GM10248 (cell line): Measurements from ENCODE around the gene VPS39.
A peak's percentile ranks its signal among the peaks of the same experiment; 100 is the strongest.

Experiments
- CTCF ChIA-PET: fragments of 300-600 bp; sonication (Branson Sonifier 250); formaldehyde crosslinking; extraction: SDS; loops from one replicate; lab custom pipeline; 2021; ENCODE audit warnings: antibody characterized with exemption; lab: Yijun Ruan, JAX
- POLR2A ChIA-PET: fragments of 350-650 bp; sonication (Branson Sonifier 250); formaldehyde crosslinking; extraction: SDS; loops from one replicate; lab custom pipeline; 2020; ENCODE audit warnings: antibody characterized with exemption; lab: Yijun Ruan, JAX
- DNase-seq: peaks from one replicate; pipeline ENCODE4 v3.0.0; 2012; ENCODE audit errors: extremely low spot score
- CTCF ChIP-seq: IDR thresholded peaks from 2 replicates; pipeline ENCODE4 v1.5.1; 2012; ENCODE audit warnings: mild to moderate bottlenecking, low read depth; ENCODE audit errors: extremely low read depth, missing control alignments, control extremely low read depth

VPS39 gene, protein sequence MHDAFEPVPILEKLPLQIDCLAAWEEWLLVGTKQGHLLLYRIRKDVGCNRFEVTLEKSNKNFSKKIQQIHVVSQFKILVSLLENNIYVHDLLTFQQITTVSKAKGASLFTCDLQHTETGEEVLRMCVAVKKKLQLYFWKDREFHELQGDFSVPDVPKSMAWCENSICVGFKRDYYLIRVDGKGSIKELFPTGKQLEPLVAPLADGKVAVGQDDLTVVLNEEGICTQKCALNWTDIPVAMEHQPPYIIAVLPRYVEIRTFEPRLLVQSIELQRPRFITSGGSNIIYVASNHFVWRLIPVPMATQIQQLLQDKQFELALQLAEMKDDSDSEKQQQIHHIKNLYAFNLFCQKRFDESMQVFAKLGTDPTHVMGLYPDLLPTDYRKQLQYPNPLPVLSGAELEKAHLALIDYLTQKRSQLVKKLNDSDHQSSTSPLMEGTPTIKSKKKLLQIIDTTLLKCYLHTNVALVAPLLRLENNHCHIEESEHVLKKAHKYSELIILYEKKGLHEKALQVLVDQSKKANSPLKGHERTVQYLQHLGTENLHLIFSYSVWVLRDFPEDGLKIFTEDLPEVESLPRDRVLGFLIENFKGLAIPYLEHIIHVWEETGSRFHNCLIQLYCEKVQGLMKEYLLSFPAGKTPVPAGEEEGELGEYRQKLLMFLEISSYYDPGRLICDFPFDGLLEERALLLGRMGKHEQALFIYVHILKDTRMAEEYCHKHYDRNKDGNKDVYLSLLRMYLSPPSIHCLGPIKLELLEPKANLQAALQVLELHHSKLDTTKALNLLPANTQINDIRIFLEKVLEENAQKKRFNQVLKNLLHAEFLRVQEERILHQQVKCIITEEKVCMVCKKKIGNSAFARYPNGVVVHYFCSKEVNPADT

GRCh38 chr15:42207674-42208579 is at the start of gene VPS39:
Gene VPS39 (minus strand): TSS chr15:42208304. CDS start chr15:42208153, 151 bp downstream.
- DNase-seq, result peak; percentile 88
- ChIA-PET CTCF (interaction anchor here (0.8 to 1.2 kb wide), 3 partner anchors 8 to 400 kb away, joined by 3 to 5 read pairs (median 3); no protein-coding TSS in a partner anchor), POLR2A (no interaction called here)
- TF ChIP-seq CTCF, result no peak

GRCh38 chr15:42253300-42253699 is 45.2 kb upstream of the VPS39 start:
- no peak for TF ChIP-seq CTCF
- DNase-seq, result no peak
- ChIA-PET POLR2A (no interaction called here), CTCF (interaction anchor here (0.7 to 2.6 kb wide), 4 partner anchors 12 to 218 kb away, joined by 3 to 5 read pairs (median 4); no protein-coding TSS in a partner anchor)

DNA sequence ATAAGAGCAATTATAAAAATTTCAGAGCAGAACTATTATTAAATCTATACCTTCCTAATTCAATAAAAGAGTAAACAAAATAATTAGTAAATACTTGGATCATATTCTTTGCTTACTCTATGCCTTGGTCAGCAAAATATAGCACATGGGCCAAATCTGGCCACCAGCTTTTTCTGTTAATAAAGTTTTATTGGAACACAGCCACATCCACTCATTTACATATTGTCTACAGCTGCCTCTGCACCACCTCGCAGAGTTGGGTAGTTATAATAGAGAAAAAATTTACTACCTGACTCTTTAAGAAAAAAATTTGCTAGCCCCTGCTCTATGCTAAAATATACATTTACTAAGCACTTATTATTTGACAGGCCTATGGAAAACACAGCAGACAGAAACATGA is 32.7 kb upstream of the VPS39 start:
- POLR2A ChIA-PET, result no interaction called here
- CTCF ChIA-PET, result interaction anchor here (1.5 kb wide), 1 partner anchor 12 kb away, joined by 5 read pairs; no protein-coding TSS in a partner anchor

DNA sequence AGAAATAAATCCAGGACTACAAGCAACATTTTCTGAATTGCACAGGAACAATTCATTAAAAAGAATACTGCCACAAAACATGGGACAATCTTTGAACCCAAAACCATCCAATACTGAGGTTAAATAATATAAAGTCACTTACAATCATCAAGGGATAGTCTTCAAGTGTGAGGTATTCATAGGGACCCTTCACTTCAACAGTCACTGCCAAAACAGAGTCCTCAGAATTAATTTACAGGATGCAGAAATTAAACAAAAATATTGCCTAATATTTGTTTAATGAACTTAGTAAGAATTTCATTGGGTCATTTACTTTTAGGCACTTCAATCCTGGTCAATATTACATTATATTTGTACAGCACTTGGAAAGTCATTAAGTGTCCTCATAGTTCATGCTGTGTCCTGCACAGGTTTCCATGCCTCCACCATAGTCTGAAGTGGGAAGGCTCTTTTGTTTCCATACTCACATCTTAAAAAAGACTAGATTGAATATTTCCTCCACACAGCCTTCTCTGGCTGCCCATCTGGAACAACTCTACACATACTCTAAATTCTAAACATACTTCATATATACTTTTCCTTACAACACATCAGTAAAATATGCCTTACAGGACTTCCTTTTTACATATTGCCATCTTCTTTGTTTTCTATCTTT is 31.6 kb upstream of the VPS39 start:
- POLR2A ChIA-PET, result no interaction called here
- TF ChIP-seq CTCF, result no peak
- CTCF ChIA-PET, result no interaction called here
- DNase-seq, result no peak

More for the DNA sequence above, 32.7 kb upstream of the VPS39 start:
- DNase-seq, result no peak
- TF ChIP-seq CTCF, result no peak

DNA sequence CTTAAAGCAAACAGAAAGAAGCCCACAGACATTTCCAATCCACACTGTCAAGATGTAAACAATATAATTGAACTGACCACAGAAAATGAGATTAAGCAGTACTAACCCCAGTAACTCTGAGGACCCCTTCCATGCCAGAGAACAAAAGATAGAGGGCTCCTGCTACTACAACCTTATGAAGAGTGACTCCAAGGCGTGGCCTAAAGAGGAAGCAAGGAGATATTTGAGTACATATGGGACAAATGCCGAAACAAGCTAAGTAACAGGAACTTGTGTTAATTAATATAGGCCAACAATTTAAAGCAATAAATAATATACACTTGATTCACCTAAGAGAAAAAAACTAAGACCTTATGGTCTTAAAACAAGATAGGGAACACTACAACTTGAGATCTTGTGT is 25.0 kb upstream of the VPS39 start:
- CTCF ChIA-PET, result no interaction called here
- POLR2A ChIA-PET, result no interaction called here
- DNase-seq, result no peak
- TF ChIP-seq CTCF, result no peak
